ENCODE results near the gene WWOX. TPM values are rescaled to one million over a fixed set of nuclear protein-coding genes. Genes with fewer than 3 reads are reported as not detected.
A peak's percentile ranks its signal among the peaks of the same experiment; 100 is the strongest.

Gene WWOX
- total and polyA plus RNA-seq, 4 donors = 5.4 to 61.5 (median 18.4) TPM

DNA sequence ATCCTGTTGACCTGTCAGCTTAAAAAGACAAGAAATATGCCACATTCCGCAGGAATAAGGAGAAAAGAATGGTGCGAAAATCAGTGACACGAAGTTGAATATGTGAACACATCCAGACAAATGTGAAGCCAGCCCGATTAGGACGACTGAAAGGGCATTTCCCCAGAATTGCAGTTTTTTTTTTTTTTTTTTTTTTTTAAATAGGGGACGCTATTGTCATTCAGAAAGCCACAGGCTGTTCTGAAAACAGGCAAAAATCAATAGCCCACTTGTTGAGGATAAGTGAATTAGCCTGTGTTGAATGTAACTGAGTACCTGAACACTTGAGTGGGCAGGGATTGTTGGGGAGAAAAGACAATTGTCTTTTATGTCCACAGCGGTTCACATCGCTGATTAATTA lies 507.1 kb downstream of the WWOX start:
- TF ChIP-seq, protein P1, sequence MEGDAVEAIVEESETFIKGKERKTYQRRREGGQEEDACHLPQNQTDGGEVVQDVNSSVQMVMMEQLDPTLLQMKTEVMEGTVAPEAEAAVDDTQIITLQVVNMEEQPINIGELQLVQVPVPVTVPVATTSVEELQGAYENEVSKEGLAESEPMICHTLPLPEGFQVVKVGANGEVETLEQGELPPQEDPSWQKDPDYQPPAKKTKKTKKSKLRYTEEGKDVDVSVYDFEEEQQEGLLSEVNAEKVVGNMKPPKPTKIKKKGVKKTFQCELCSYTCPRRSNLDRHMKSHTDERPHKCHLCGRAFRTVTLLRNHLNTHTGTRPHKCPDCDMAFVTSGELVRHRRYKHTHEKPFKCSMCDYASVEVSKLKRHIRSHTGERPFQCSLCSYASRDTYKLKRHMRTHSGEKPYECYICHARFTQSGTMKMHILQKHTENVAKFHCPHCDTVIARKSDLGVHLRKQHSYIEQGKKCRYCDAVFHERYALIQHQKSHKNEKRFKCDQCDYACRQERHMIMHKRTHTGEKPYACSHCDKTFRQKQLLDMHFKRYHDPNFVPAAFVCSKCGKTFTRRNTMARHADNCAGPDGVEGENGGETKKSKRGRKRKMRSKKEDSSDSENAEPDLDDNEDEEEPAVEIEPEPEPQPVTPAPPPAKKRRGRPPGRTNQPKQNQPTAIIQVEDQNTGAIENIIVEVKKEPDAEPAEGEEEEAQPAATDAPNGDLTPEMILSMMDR (IDR thresholded peaks at IDR 0.05; ENCODE audit: control extremely low read depth, extremely low read depth) = no peak

DNA sequence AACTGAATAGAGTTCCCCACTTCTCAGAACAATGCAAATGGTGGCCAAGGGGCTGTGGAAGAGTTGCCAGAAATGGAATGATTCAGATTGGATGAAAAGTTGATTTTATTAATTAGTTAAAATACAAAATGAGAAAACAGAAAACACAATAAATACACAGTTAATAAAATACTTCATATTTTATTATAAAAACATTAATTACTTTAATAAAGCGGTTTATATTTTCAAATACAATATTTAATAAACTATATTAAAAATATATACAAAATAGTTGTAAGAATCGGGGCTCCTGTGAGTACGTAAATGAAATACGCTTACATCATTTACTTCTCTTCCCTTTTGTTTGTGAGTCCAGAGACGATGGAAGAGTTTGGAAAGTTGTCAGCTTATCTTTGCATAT lies 507.6 kb downstream of the WWOX start:
- no peak overlapping the region for H3K9ac ChIP-seq (ENCODE audit: insufficient read depth in 1 of 2, low read length in 2 of 2)

More for the DNA sequence above, 507.1 kb downstream of the WWOX start:
- H3K4me1 ChIP-seq (ENCODE audit: control insufficient read depth in 5 of 5, insufficient read depth in 5 of 5, low read length in 5 of 5) = peaks cover 0 to 9% (median 3%) of the 10 kb centered on the region in 5 donors
- no peaks in the 10 kb centered on the region for H3K9me3 ChIP-seq (ENCODE audit: control insufficient read depth in 4 of 4, insufficient read depth in 3 of 4, low read length in 3 of 4)
- H3K27me3 ChIP-seq (ENCODE audit: control insufficient read depth in 3 of 3, insufficient read depth in 3 of 3, low read length in 2 of 3) = no peaks in the 10 kb centered on the region
- no peak overlapping the region for H3K4me3 ChIP-seq
- WGBS, 2 donors = 87 to 94% methylated on average over 8 of the region's 8 CpGs
- DNase-seq = no peak
- no peak overlapping the region for H3K27ac ChIP-seq (ENCODE audit: low read depth in 1 of 2, low read length in 1 of 2)
- H3K9ac ChIP-seq (ENCODE audit: insufficient read depth in 1 of 2, low read length in 2 of 2) = no peak overlapping the region
- H3K36me3 ChIP-seq (ENCODE audit: control insufficient read depth in 4 of 4, insufficient read depth in 4 of 4, low read length in 4 of 4) = no peaks in the 10 kb centered on the region
- ATAC-seq (ENCODE audit: insufficient read depth, low FRiP score) = no peak

DNA sequence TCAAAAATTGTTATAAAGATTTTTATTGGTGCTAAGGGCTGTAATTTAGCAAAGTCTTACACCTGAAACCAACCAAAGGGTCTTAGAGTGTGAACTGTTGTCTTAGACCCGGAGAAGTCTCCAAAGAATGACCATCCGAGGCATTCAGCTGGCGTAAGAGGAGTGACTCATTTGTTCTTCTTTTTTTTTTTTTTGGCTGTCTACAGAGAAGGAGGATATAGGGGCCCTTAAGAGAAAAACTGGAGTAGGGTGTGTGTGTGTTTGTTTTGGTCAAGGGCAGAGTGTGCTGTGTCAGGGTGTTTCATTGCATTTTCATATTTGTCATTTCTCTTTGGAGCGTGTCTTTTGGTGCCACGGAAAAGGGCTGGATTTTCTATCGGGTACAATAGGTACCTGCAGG lies 508.0 kb downstream of the WWOX start:
- no peaks in the 10 kb centered on the region for H3K9me3 ChIP-seq (ENCODE audit: control insufficient read depth in 4 of 4, insufficient read depth in 3 of 4, low read length in 3 of 4)
- peak overlapping the region in 1 of 2 donors; percentile 14 for H3K27ac ChIP-seq (ENCODE audit: low read depth in 1 of 2, low read length in 1 of 2)
- H3K27me3 ChIP-seq (ENCODE audit: control insufficient read depth in 3 of 3, insufficient read depth in 3 of 3, low read length in 2 of 3) = no peaks in the 10 kb centered on the region
- DNase-seq = no peak
- no peak overlapping the region for H3K4me3 ChIP-seq
- ATAC-seq (ENCODE audit: insufficient read depth, low FRiP score) = peak; percentile 74
- H3K36me3 ChIP-seq (ENCODE audit: control insufficient read depth in 4 of 4, insufficient read depth in 4 of 4, low read length in 4 of 4) = no peaks in the 10 kb centered on the region
- TF ChIP-seq, protein P1 (IDR thresholded peaks at IDR 0.05; ENCODE audit: control extremely low read depth, extremely low read depth) = no peak
- H3K4me1 ChIP-seq (ENCODE audit: control insufficient read depth in 5 of 5, insufficient read depth in 5 of 5, low read length in 5 of 5) = peaks cover 0 to 9% (median 3%) of the 10 kb centered on the region in 5 donors
- no peak overlapping the region for H3K9ac ChIP-seq (ENCODE audit: insufficient read depth in 1 of 2, low read length in 2 of 2)
- WGBS, 2 donors = 54 to 62% methylated on average over 6 of the region's 6 CpGs

More for the DNA sequence above, 507.6 kb downstream of the WWOX start:
- WGBS, 2 donors = 85 to 90% methylated on average over 5 of the region's 5 CpGs
- DNase-seq = no peak
- no peaks in the 10 kb centered on the region for H3K27me3 ChIP-seq (ENCODE audit: control insufficient read depth in 3 of 3, insufficient read depth in 3 of 3, low read length in 2 of 3)
- no peaks in the 10 kb centered on the region for H3K36me3 ChIP-seq (ENCODE audit: control insufficient read depth in 4 of 4, insufficient read depth in 4 of 4, low read length in 4 of 4)
- ATAC-seq (ENCODE audit: insufficient read depth, low FRiP score) = no peak
- no peaks in the 10 kb centered on the region for H3K9me3 ChIP-seq (ENCODE audit: control insufficient read depth in 4 of 4, insufficient read depth in 3 of 4, low read length in 3 of 4)
- H3K4me3 ChIP-seq = no peak overlapping the region
- TF ChIP-seq, protein P1 (IDR thresholded peaks at IDR 0.05; ENCODE audit: control extremely low read depth, extremely low read depth) = no peak
- no peak overlapping the region for H3K27ac ChIP-seq (ENCODE audit: low read depth in 1 of 2, low read length in 1 of 2)
- peaks cover 0 to 9% (median 3%) of the 10 kb centered on the region in 5 donors for H3K4me1 ChIP-seq (ENCODE audit: control insufficient read depth in 5 of 5, insufficient read depth in 5 of 5, low read length in 5 of 5)

DNA sequence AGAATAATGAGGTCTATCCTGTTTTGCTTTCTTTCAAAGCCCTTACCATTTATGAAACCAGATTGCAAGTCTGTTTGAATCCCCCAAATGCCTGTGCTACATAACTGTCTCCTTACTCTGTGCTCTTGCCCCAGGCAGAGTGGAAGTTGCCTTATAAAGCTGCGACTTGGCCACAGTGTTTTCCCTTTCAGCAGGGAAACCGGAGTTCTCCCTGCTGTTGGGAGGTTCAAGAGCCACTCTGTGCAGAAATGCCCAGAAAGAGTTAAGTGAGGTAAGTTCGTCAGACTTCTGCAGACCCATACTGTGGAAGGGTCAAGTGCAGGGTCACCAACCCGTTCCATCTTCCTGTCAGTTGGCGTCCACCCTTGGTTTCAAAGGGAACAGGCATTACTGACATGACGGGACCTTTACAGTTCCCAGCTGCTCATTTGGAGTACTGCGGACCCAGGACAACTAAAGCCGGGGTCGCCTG lies 508.9 kb downstream of the WWOX start:
- Histone ChIP-seq H3K27ac (ENCODE audit: low read depth in 1 of 2, low read length in 1 of 2) (no peak overlapping the region), H3K27me3 (ENCODE audit: control insufficient read depth in 3 of 3, insufficient read depth in 3 of 3, low read length in 2 of 3) (no peaks in the 10 kb centered on the region), H3K4me1 (ENCODE audit: control insufficient read depth in 5 of 5, insufficient read depth in 5 of 5, low read length in 5 of 5) (peaks cover 0 to 9% (median 3%) of the 10 kb centered on the region in 5 donors), H3K4me3 (no peak overlapping the region), H3K36me3 (ENCODE audit: control insufficient read depth in 4 of 4, insufficient read depth in 4 of 4, low read length in 4 of 4) (no peaks in the 10 kb centered on the region), H3K9me3 (ENCODE audit: control insufficient read depth in 4 of 4, insufficient read depth in 3 of 4, low read length in 3 of 4) (no peaks in the 10 kb centered on the region), H3K9ac (ENCODE audit: insufficient read depth in 1 of 2, low read length in 2 of 2) (no peak overlapping the region)
- ATAC-seq (ENCODE audit: insufficient read depth, low FRiP score) = no peak
- TF ChIP-seq, protein P1 (IDR thresholded peaks at IDR 0.05; ENCODE audit: control extremely low read depth, extremely low read depth) = no peak
- DNase-seq = peak in 2 of 3 donors; percentile 17 to 36
- WGBS, 2 donors = 74 to 87% methylated on average over 9 of the region's 9 CpGs
